Ovary (tissue), 9 donors: ENCODE measurements around the gene REEP5. TPM values are rescaled to one million over a fixed set of nuclear protein-coding genes. Genes with fewer than 3 reads are reported as not detected.

ENCODE experiments used
- DNase-seq, 5 donors: peaks; one replicate each; pipeline ENCODE4 v3.0.0-alpha.2; 2019 to 2020
- H3K27ac ChIP-seq, 2 donors: fragments of 200-600 bp; one replicate each; pipeline versions ENCODE4 v1.5.1 to v1.8.0; 2019 to 2022
- H3K27me3 ChIP-seq: fragments of 200-600 bp; one replicate; pipeline ENCODE4 v1.8.0; 2022
- H3K36me3 ChIP-seq: fragments of 200-600 bp; sonication (generic); one replicate; pipeline ENCODE4 v1.5.1; 2019
- H3K4me1 ChIP-seq: one replicate; pipeline ENCODE4 v1.8.1; 2013; ENCODE audit warnings: mild to moderate bottlenecking, moderate library complexity; ENCODE audit not compliant: insufficient read depth
- H3K4me3 ChIP-seq: fragments of 200-600 bp; sonication (generic); one replicate; pipeline ENCODE4 v1.5.1; 2017
- H3K9me3 ChIP-seq, 2 donors: fragments of 200-600 bp in 1 of 2; sonication (generic) in 1 of 2; one replicate each; pipeline versions ENCODE4 v1.5.1 to v1.8.1; 2013 to 2019; ENCODE audit warnings: mild to moderate bottlenecking in 1 of 2, moderate library complexity in 1 of 2
- CTCF ChIP-seq, 3 donors: fragments of 450-650 bp in 2 of 3; fragments of 200-600 bp in 1 of 3; IDR thresholded peaks; one replicate each; pipeline versions ENCODE4 v1.5.1 to v1.8.0; 2016 to 2022; ENCODE audit warnings: antibody characterized with exemption in 3 of 3, mild to moderate bottlenecking in 1 of 3
- EP300 ChIP-seq: sonication (generic); formaldehyde crosslinking; IDR thresholded peaks from one replicate; pipeline ENCODE4 v1.6.1; 2017; ENCODE audit warnings: antibody characterized with exemption
- POLR2A ChIP-seq: fragments of 450-650 bp; IDR thresholded peaks from one replicate; pipeline ENCODE4 v1.6.1; 2017; ENCODE audit warnings: antibody characterized with exemption, mild to moderate bottlenecking, moderate library complexity
- WGBS, 3 donors: extraction: QIAGEN DNeasy Blood & Tissue Kit in 1 of 3; methylation state at CpG; one replicate each; pipeline versions ENCODE4 v1.1.5 to v1.1.7; 2013 to 2017; 5-methylcytosine and 5-hydroxymethylcytosine counted together
- intact Hi-C, 4 donors: fragments of 100-400 bp; cut with DNase I; formaldehyde crosslinking; loops; one replicate each; pipeline versions ENCODE4 v1.11.0 to v1.15.1; 2022 to 2023
- polyA plus RNA-seq, 2 donors: library from polyadenylated mRNA; stranded (reverse); fragments of 200-250 nt in 1 of 2; fragments of 350-450 nt in 1 of 2; fragmentation: Illumina TruSeq in 1 of 2; extraction: RNeasy Lipid Tissue Mini Kit (QIAGEN cat#74804) in 1 of 2; gene quantifications; one replicate each; pipeline ENCODE4 v1.2.3, GENCODE V29; 2013 to 2014
- total RNA-seq, 7 donors: library from RNA; depleted of rRNA in 2 of 7; stranded (reverse); fragments of >200 nt in 2 of 7; fragmentation: NEBNext Ultra II Directional in 3 of 7; extraction: Animal tissue kit (Norgen Biotek cat#: 25700) in 3 of 7; gene quantifications; one replicate each; pipeline versions ENCODE4 v1.1.0 to v1.2.4, GENCODE V29; 2016 to 2023
- donor health status: DM: no; HTN: no; CAD: no; lungs with moderate emphysema.
- donor health status: DM: no; HTN: no; CAD: no.
- donor health status: Bipolar disorder and iron deficiency.
- donor health status: DM: yes; HTN: yes; CAD: no.
- donor health status: DM: no; HTN: no; CAD: no.
- donor health status: DM: yes; HTN: yes; CAD: no.

Gene REEP5
- total and polyA plus RNA-seq, 9 donors = 50.2 to 90.4 (median 67.6) TPM

DNA sequence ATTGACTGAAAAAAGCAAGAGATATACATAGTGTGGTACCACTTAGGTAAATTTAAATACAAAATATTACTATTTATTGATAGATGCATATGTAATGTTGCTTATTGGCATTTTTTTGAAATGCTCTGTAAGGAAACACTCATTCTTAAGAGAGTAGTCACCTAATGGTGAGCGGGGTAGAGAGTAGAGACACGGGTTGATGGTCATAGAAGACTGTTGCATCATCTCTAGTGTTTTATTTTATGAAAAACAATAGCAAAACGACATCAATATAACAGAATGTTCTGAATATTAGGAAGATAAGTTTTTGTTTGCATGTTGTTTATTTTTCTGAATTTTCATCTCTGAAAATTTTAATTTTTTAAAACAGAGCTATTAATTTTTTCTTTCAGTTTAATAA is 56.9 kb downstream of the REEP5 start:
- no peaks in the 10 kb centered on the region for H3K36me3 ChIP-seq
- no peak overlapping the region for H3K27ac ChIP-seq
- no peak for TF ChIP-seq POLR2A
- TF ChIP-seq CTCF (IDR thresholded peaks at IDR 0.05) = no peak
- TF ChIP-seq EP300 = no peak
- peaks cover 11% of the 10 kb centered on the region for H3K4me1 ChIP-seq
- intact Hi-C loops = no loop called here
- 84 to 85% (median 85%) methylated on average over 3 of the region's 3 CpGs for WGBS, 3 donors
- no peaks in the 10 kb centered on the region for H3K27me3 ChIP-seq
- H3K9me3 ChIP-seq = no peaks in the 10 kb centered on the region
- no peak for DNase-seq
- H3K4me3 ChIP-seq = no peak overlapping the region

DNA sequence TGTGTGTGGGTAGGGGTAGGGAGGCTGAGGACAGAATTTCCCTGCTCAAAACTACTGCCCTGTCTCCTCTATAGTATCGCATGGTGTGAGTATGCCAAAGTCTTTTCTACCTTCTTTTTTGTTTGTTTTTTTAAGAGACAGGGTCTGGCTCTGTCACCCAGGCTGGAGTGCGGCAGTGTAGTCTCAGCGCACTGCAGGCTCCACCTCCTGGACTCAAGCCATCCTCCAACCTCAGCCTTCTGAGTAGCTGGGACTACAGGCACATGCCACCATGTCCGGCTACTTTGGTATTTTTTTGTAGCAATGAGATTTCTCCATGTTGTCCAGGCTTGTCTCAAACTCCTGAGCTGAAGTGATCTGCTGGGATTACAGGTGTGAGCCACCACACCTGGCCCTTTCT is 58.5 kb downstream of the REEP5 start:
- Histone ChIP-seq H3K27me3 (no peaks in the 10 kb centered on the region), H3K27ac (no peak overlapping the region), H3K9me3 (no peaks in the 10 kb centered on the region), H3K4me3 (no peak overlapping the region), H3K4me1 (peaks cover 11% of the 10 kb centered on the region), H3K36me3 (no peaks in the 10 kb centered on the region)
- 80 to 87% (median 86%) methylated on average over 4 of the region's 4 CpGs for WGBS, 3 donors
- intact Hi-C loops = no loop called here
- no peak for DNase-seq
- TF ChIP-seq EP300 (no peak), POLR2A (no peak), CTCF (IDR thresholded peaks at IDR 0.05) (no peak)

DNA sequence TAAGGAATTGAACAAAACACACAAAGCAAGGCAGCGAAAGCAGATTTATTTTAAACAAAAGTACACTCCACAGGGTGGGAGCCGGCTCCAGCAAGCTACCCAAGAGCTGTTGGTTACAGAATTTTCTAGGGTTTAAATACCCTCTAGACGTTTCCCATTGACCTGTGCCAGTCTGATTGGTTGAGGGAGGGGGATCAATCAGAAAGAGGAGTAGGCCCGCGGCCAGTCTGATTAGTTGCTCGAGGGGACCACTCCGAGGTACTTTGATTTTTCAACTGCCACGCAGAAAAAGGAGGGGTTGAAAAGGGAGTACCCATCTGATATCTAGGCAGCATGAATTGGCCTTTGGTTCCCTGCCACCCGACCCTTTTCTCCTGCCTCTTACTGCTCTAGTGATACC is 59.9 kb downstream of the REEP5 start:
- Histone ChIP-seq H3K27ac (no peak overlapping the region), H3K27me3 (no peaks in the 10 kb centered on the region)
- intact Hi-C loops = no loop called here

DNA sequence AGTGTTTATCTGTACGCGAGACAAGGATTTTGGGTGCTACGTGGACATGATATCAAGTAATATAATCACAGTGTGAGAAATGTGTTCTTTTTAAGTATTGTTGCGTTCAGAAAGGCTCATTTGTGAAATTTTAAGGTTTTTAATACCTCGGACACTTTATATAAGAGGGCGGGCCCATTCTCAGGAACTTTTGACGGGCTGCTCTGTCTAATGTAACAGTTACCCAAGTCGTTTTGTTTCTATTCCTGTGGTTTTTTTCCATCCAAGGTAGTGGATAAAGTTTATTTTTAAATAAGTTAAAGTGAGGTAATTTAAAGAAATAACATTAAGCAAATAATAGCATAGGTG is 60.4 kb downstream of the REEP5 start:
- peak overlapping the region; percentile 84 for H3K4me3 ChIP-seq
- TF ChIP-seq POLR2A = no peak
- no peak for TF ChIP-seq CTCF (IDR thresholded peaks at IDR 0.05)
- TF ChIP-seq EP300 = no peak
- H3K4me1 ChIP-seq = peaks cover 11% of the 10 kb centered on the region
- no peaks in the 10 kb centered on the region for H3K27me3 ChIP-seq
- no peaks in the 10 kb centered on the region for H3K36me3 ChIP-seq
- WGBS, 3 donors = 0% methylated on average over 8 of the region's 8 CpGs
- no peaks in the 10 kb centered on the region for H3K9me3 ChIP-seq
- H3K27ac ChIP-seq = no peak overlapping the region
- DNase-seq = no peak
- intact Hi-C loops = no loop called here

More for the DNA sequence above, 59.9 kb downstream of the REEP5 start:
- 21 to 51% (median 44%) methylated on average over 9 of the region's 9 CpGs for WGBS, 3 donors
- TF ChIP-seq POLR2A (no peak), CTCF (IDR thresholded peaks at IDR 0.05) (no peak), EP300 (no peak)
- no peaks in the 10 kb centered on the region for H3K9me3 ChIP-seq
- peaks cover 11% of the 10 kb centered on the region for H3K4me1 ChIP-seq
- DNase-seq = no peak
- peak overlapping the region; percentile 84 for H3K4me3 ChIP-seq
- H3K36me3 ChIP-seq = no peaks in the 10 kb centered on the region
